SU-DHL-6 (cell line): ENCODE results near the gene CTNNAL1.
"Not testable (repeated sequence)": the region's sequence is repeated elsewhere in the genome, so short reads cannot be mapped to it uniquely, and the experiment has no call there.

Experiments
- H2AFZ ChIP-seq: fragments of 200-600 bp; sonication (generic); 2 replicates; pipeline ENCODE4 v1.6.1; 2014; ENCODE audit warnings: low read depth, mild to moderate bottlenecking, moderate library complexity, mixed read lengths, antibody characterized with exemption, low read length; ENCODE audit not compliant: severe bottlenecking
- H3F3A ChIP-seq: fragments of 200-600 bp; shearing (Covaris generic); 2 replicates; pipeline ENCODE4 v1.6.0; 2016; ENCODE audit warnings: antibody characterized with exemption, mild to moderate bottlenecking; ENCODE audit not compliant: insufficient read depth
- H3K27ac ChIP-seq: fragments of 200-600 bp; sonication (generic); 2 replicates; pipeline ENCODE4 v1.5.1; 2016; ENCODE audit warnings: low read depth, mild to moderate bottlenecking, low read length, moderate library complexity, mixed read lengths
- H3K27me3 ChIP-seq: fragments of 200-600 bp; sonication (generic), shearing (Covaris generic); 2 replicates; pipeline ENCODE4 v1.6.0; 2014; ENCODE audit warnings: mild to moderate bottlenecking, low read length
- H3K36me3 ChIP-seq: fragments of 200-600 bp; sonication (generic); 2 replicates; pipeline ENCODE4 v1.6.1; 2014; ENCODE audit warnings: mild to moderate bottlenecking, low read length, mixed read lengths
- H3K4me2 ChIP-seq: fragments of 300-600, 200-600 bp; shearing (Covaris generic), sonication (generic); 2 replicates; pipeline ENCODE4 v1.6.0; 2014; ENCODE audit warnings: low read length, low read depth, mild to moderate bottlenecking; ENCODE audit not compliant: poor library complexity, severe bottlenecking
- H3K4me3 ChIP-seq: fragments of 200-600 bp; sonication (generic); 2 replicates; pipeline ENCODE4 v1.5.1; 2014; ENCODE audit warnings: antibody characterized with exemption, low read length, mild to moderate bottlenecking, mixed read lengths; ENCODE audit not compliant: insufficient read depth, poor library complexity, severe bottlenecking
- H3K79me2 ChIP-seq: fragments of 200-600 bp; sonication (generic); 2 replicates; pipeline ENCODE4 v1.6.1; 2014; ENCODE audit warnings: mild to moderate bottlenecking, low read length, moderate library complexity; ENCODE audit not compliant: insufficient read depth
- H3K9ac ChIP-seq: fragments of 200-600 bp; sonication (generic); 2 replicates; pipeline ENCODE4 v1.7.0; 2014; ENCODE audit warnings: mild to moderate bottlenecking, low read length
- H3K9me2 ChIP-seq: fragments of 200-600 bp; sonication (generic); replicated peaks from 2 replicates; pipeline ENCODE4 v1.6.1; 2014; ENCODE audit warnings: low read length; ENCODE audit not compliant: insufficient read depth
- H3K9me3 ChIP-seq: fragments of 200-600 bp; sonication (generic); 2 replicates; pipeline ENCODE4 v1.6.1; 2014; ENCODE audit warnings: low read length, mixed read lengths; ENCODE audit not compliant: insufficient read depth
- H4K20me1 ChIP-seq: fragments of 200-600 bp; sonication (generic); 2 replicates; pipeline ENCODE4 v1.6.1; 2014; ENCODE audit warnings: low read depth, mild to moderate bottlenecking, antibody characterized with exemption, low read length, moderate library complexity, mixed read lengths
- EZH2phosphoT487 ChIP-seq: fragments of 200-600 bp; sonication (generic), shearing (Covaris generic); conservative IDR thresholded peaks from 2 replicates; pipeline ENCODE4 v1.6.1; 2018; ENCODE audit warnings: mild to moderate bottlenecking, antibody characterized with exemption, low read length, moderate library complexity, mixed read lengths
- TF ChIP-seq, protein P1 (sequence below): fragments of 200-600 bp; sonication (generic); IDR thresholded peaks from one replicate; pipeline ENCODE4 v1.5.1; 2017; ENCODE audit warnings: antibody characterized with exemption, mild to moderate bottlenecking, low read length, moderate library complexity; ENCODE audit not compliant: insufficient read depth, poor library complexity, severe bottlenecking

Gene CTNNAL1, protein sequence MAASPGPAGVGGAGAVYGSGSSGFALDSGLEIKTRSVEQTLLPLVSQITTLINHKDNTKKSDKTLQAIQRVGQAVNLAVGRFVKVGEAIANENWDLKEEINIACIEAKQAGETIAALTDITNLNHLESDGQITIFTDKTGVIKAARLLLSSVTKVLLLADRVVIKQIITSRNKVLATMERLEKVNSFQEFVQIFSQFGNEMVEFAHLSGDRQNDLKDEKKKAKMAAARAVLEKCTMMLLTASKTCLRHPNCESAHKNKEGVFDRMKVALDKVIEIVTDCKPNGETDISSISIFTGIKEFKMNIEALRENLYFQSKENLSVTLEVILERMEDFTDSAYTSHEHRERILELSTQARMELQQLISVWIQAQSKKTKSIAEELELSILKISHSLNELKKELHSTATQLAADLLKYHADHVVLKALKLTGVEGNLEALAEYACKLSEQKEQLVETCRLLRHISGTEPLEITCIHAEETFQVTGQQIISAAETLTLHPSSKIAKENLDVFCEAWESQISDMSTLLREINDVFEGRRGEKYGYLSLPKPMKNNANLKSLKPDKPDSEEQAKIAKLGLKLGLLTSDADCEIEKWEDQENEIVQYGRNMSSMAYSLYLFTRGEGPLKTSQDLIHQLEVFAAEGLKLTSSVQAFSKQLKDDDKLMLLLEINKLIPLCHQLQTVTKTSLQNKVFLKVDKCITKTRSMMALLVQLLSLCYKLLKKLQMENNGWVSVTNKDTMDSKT

DNA sequence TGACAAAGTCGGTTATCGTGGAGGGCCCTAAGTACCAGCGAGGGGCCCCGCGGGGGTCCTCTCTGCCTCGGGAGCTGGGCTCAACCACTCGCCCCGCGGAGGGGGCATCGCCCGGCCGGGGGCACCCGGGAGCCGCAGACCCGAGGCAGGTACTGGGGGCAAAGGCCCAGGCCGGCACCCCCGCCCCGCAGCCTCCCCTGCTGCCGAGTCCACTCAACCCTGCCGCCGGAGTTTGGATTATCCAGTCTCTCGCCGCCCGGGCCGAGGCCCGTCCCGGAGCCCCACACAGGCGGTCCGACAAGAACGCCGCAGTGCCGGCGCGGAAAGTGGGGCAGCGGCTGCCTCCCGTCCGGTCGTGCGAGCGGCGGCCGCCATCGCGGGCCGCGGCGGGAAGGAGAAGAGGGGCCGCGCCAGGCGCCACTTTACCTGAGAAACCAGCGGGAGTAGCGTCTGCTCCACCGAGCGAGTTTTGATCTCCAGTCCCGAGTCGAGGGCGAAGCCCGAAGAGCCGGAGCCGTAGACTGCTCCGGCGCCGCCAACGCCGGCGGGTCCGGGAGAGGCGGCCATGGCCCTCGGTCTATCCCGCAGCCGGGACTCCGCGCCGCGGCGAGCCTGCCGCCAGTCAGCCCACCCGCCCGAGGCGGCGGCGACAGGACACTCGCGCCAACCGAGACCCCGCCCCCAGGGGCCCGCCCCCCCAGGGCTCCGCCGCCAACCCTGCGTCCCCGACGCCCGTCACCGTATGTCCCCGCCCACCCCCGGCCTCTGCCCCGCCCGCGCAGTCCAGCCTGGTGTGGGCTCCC, at the start of gene CTNNAL1:
CTNNAL1 (minus strand) TSS at position 624 of the 803 bp plus-strand sequence; CDS start at position 567, 57 bp downstream.
- H3K9ac ChIP-seq: peak within 1 kb of the TSS; percentile 91
- no peaks in the 10 kb centered on the region for H3K9me3 ChIP-seq
- peak within 1 kb of the TSS; percentile 95 for H2AFZ ChIP-seq
- H4K20me1 ChIP-seq: peaks cover 10% of the 10 kb centered on the region; the same call in 1 of the 2 replicates
- TF ChIP-seq EZH2phosphoT487: no peak
- TF ChIP-seq, protein P1, sequence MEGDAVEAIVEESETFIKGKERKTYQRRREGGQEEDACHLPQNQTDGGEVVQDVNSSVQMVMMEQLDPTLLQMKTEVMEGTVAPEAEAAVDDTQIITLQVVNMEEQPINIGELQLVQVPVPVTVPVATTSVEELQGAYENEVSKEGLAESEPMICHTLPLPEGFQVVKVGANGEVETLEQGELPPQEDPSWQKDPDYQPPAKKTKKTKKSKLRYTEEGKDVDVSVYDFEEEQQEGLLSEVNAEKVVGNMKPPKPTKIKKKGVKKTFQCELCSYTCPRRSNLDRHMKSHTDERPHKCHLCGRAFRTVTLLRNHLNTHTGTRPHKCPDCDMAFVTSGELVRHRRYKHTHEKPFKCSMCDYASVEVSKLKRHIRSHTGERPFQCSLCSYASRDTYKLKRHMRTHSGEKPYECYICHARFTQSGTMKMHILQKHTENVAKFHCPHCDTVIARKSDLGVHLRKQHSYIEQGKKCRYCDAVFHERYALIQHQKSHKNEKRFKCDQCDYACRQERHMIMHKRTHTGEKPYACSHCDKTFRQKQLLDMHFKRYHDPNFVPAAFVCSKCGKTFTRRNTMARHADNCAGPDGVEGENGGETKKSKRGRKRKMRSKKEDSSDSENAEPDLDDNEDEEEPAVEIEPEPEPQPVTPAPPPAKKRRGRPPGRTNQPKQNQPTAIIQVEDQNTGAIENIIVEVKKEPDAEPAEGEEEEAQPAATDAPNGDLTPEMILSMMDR: no peak
- H3K27me3 ChIP-seq: no peaks in the 10 kb centered on the region
- no peaks in the 10 kb centered on the region for H3K9me2 ChIP-seq
- no peaks in the 10 kb centered on the region for H3K36me3 ChIP-seq
- H3K79me2 ChIP-seq: peaks cover 25% of the 10 kb centered on the region; the same call in 1 of the 2 replicates
- H3K4me2 ChIP-seq: peak within 1 kb of the TSS; percentile 87
- peaks cover 29% of the 10 kb centered on the region for H3F3A ChIP-seq
- peak within 1 kb of the TSS; percentile 38; the same call in 1 of the 2 replicates for H3K27ac ChIP-seq
- peak within 1 kb of the TSS; percentile 90 for H3K4me3 ChIP-seq

DNA sequence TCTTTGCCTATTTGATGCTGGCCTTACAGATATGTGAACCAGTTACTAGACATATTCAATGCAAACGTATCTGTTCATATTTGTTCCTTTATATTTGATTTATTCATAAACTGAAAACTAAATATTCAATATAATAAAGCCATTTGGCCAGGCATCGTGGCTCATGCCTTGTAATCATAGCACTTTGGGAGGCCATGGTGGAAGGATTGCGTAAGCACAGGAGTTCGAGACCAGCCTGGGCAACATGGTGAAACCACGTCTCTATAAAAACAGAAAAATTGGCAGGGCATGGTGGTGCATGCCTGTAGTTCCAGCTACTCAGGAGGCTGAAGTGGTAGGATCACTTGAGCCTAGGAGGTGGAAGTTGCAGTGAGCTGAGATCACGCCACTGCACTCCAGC, 49.2 kb upstream of the CTNNAL1 start:
- Histone ChIP-seq H3K36me3 (peaks cover 27% of the 10 kb centered on the region; the same call in 1 of the 2 replicates), H3K79me2 (no peaks in the 10 kb centered on the region), H3K4me2 (no peak overlapping the region), H2AFZ (no peak overlapping the region), H3K9me3 (no peaks in the 10 kb centered on the region), H3K27me3 (no peaks in the 10 kb centered on the region), H3K9me2 (no peaks in the 10 kb centered on the region), H3K9ac (no peak overlapping the region), H4K20me1 (no peaks in the 10 kb centered on the region), H3K4me3 (no peak overlapping the region), H3K27ac (no peak overlapping the region), H3F3A (no peaks in the 10 kb centered on the region)
- TF ChIP-seq, protein P1: no peak
- TF ChIP-seq EZH2phosphoT487: no peak

DNA sequence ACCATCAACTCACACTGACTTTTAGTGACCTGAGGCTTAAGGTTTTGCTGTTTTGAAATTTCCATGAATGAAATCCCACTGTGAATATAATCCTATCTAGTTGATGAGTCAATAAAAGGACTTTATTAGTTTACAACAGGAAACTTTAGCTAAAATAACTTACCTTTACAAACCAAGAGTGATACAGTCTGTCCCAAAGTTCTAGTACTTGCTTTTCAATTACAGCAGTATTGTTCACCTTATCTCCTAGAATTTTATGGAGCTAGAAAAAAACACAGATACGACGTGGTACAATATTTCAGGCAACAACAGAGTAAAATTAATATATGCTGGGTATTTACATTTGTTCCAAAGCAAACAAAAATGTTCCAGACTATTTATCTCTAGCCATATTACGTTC, 46.9 kb upstream of the CTNNAL1 start:
- Histone ChIP-seq H3K36me3 (peaks cover 30% of the 10 kb centered on the region), H3K9ac (no peak overlapping the region), H3K9me2 (no peaks in the 10 kb centered on the region), H3K9me3 (no peaks in the 10 kb centered on the region), H3K4me3 (no peak overlapping the region), H3K27ac (no peak overlapping the region), H3K27me3 (no peaks in the 10 kb centered on the region), H4K20me1 (no peaks in the 10 kb centered on the region), H2AFZ (no peak overlapping the region), H3F3A (no peaks in the 10 kb centered on the region), H3K79me2 (no peaks in the 10 kb centered on the region), H3K4me2 (no peak overlapping the region)
- TF ChIP-seq, protein P1: no peak
- TF ChIP-seq EZH2phosphoT487: no peak

DNA sequence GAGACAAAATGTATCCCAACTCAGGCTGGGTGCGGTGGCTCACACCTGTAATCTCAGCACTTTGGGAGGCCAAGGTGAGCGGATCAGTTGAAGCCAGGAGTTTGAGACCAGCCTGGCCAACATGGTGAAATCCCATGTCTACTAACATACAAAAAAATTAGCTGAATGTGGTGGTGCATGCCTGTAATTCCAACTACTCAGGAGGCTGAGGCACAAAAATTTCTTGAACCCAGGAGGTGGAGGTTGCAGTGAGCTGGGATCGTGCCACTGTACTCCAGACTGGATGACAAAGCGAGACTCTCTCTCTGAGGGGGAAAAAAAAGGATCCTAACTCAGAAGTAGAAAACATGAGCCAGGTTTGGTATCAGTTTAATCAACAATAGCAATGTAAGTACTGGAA, 39.8 kb upstream of the CTNNAL1 start:
- H3K36me3 ChIP-seq: peaks cover 39% of the 10 kb centered on the region
- H3K9me3 ChIP-seq, H3F3A ChIP-seq, H3K9me2 ChIP-seq, H3K79me2 ChIP-seq, H4K20me1 ChIP-seq, H3K4me2 ChIP-seq, H3K27ac ChIP-seq, H3K27me3 ChIP-seq, H2AFZ ChIP-seq, H3K4me3 ChIP-seq, H3K9ac ChIP-seq: not testable (repeated sequence)
